IMR-90 (cell line): ENCODE results near the gene BCAS4.

ENCODE experiments used
- BHLHE40 ChIP-seq: fragments of 150-350 bp; IDR thresholded peaks from 2 replicates; pipeline ENCODE4 v1.6.1; 2016; ENCODE audit warnings: mild to moderate bottlenecking, low read depth, low read length
- CEBPB ChIP-seq: IDR thresholded peaks from 2 replicates; pipeline ENCODE4 v1.6.1; 2012; ENCODE audit warnings: low read depth, low read length, improper control_type of control experiment
- CTCF ChIP-seq: conservative IDR thresholded peaks from 2 replicates; pipeline ENCODE4 v1.5.1; 2012; ENCODE audit warnings: mild to moderate bottlenecking, low read depth, low read length, improper control_type of control experiment
- MAFK ChIP-seq: IDR thresholded peaks from 2 replicates; pipeline ENCODE4 v1.6.1; 2012; ENCODE audit warnings: low read depth, low read length, improper control_type of control experiment
- MAZ ChIP-seq: IDR thresholded peaks from 2 replicates; pipeline ENCODE4 v1.6.1; 2012; ENCODE audit warnings: low read depth, mild to moderate bottlenecking, low read length, improper control_type of control experiment, moderate library complexity, borderline replicate concordance
- POLR2A ChIP-seq: IDR thresholded peaks from 2 replicates; pipeline ENCODE4 v1.6.1; 2012; ENCODE audit warnings: mild to moderate bottlenecking, low read depth, low read length
- USF2 ChIP-seq: fragments of 150-350 bp; IDR thresholded peaks from 2 replicates; pipeline ENCODE4 v1.6.1; 2017; ENCODE audit warnings: mild to moderate bottlenecking, antibody characterized with exemption, low read length, low read depth

GRCh38 chr20:50848846-50849673 lies 54.2 kb downstream of the BCAS4 start:
- TF ChIP-seq CTCF (no peak), POLR2A (no peak), MAFK (no peak), CEBPB (no peak), MAZ (no peak), USF2 (no peak), BHLHE40 (no peak)
